GM12878 (cell line): ENCODE measurements around the gene CPA4. TPM values are rescaled to one million over a fixed set of nuclear protein-coding genes. Genes with fewer than 3 reads are reported as not detected.
"Not testable (repeated sequence)": the region's sequence is repeated elsewhere in the genome, so short reads cannot be mapped to it uniquely, and the experiment has no call there.

Experiments used
- ATAC-seq: fragments of 200-7000 bp; cut with Tn5 transposase; 3 replicates; pipeline ENCODE4 v1.9.1; 2020; ENCODE audit warnings: mild to moderate bottlenecking, moderate library complexity
- BruUV-seq: library from RNA; stranded (reverse); fragments of 400-500 nt; replicated peaks from 2 replicates; lab custom pipeline; 2021; lab: Mats Ljungman, UMichigan
- CTCF ChIA-PET: fragments of 300-600 bp; sonication (Branson Sonifier 250); formaldehyde crosslinking; extraction: SDS; loops from one replicate; lab custom pipeline; 2021; ENCODE audit warnings: inconsistent platforms; lab: Yijun Ruan, JAX
- POLR2A ChIA-PET: fragments of 350-600 bp; formaldehyde crosslinking; extraction: SDS; loops from one replicate; lab custom pipeline; 2021; ENCODE audit warnings: inconsistent platforms; lab: Charles Lee
- RAD21 ChIA-PET: fragments of 300-600 bp; sonication (Branson Sonifier 250); formaldehyde crosslinking; loops from one replicate; lab custom pipeline; 2023; ENCODE audit warnings: antibody characterized with exemption; ENCODE audit not compliant: unreplicated experiment; lab: Charles Lee
- SMC1A ChIA-PET: fragments of 300-600 bp; sonication (Branson Sonifier 250); formaldehyde crosslinking; loops from one replicate; lab custom pipeline; 2023; ENCODE audit not compliant: unreplicated experiment, uncharacterized antibody; lab: Charles Lee
- DNase-seq: peaks from one replicate; pipeline ENCODE4 v3.0.0-alpha.2; 2011; ENCODE audit warnings: low read depth, low spot score
- FAIRE-seq: peaks from 3 replicates; lab custom pipeline; 2011; peaks lifted over from hg19 to GRCh38; lab: Jason Lieb, UNC
- H2AFZ ChIP-seq: 2 replicates; pipeline ENCODE4 v1.6.0; 2011; ENCODE audit warnings: low read depth, low read length, control low read depth; ENCODE audit not compliant: control insufficient read depth
- H3K27ac ChIP-seq: 2 replicates; pipeline ENCODE4 v1.5.1; 2011; ENCODE audit warnings: control low read depth; ENCODE audit not compliant: control insufficient read depth, insufficient read depth
- H3K27me3 ChIP-seq, 2 experiments: replicated peaks in 1 of 2; 2 replicates each; pipeline versions ENCODE4 v1.6.0 to v1.6.1; 2011; ENCODE audit warnings: low read length in 1 of 2; ENCODE audit not compliant: control insufficient read depth in 2 of 2, insufficient read depth in 2 of 2
- H3K36me3 ChIP-seq, 2 experiments: 2 replicates each; pipeline ENCODE4 v1.5.1; 2011; ENCODE audit warnings: low read length in 1 of 2; ENCODE audit not compliant: control insufficient read depth in 2 of 2, insufficient read depth in 2 of 2
- H3K4me1 ChIP-seq: 2 replicates; pipeline ENCODE4 v1.6.1; 2011; ENCODE audit warnings: mild to moderate bottlenecking, low read length, moderate library complexity, mixed read lengths; ENCODE audit not compliant: control insufficient read depth, insufficient read depth
- H3K4me2 ChIP-seq: 2 replicates; pipeline ENCODE4 v1.6.0; 2011; ENCODE audit warnings: control low read depth; ENCODE audit not compliant: control insufficient read depth, insufficient read depth
- H3K4me3 ChIP-seq: fragments of 200-600 bp; sonication (generic); 2 replicates; pipeline ENCODE4 v1.5.1; 2016
- H3K79me2 ChIP-seq: 2 replicates; pipeline ENCODE4 v1.6.0; 2011; ENCODE audit warnings: low read length; ENCODE audit not compliant: control insufficient read depth, insufficient read depth
- H3K9ac ChIP-seq: 2 replicates; pipeline ENCODE4 v1.8.0; 2011; ENCODE audit warnings: low read length, control low read depth, mixed read lengths; ENCODE audit not compliant: control insufficient read depth, insufficient read depth
- H3K9me3 ChIP-seq: replicated peaks from 3 replicates; pipeline ENCODE4 v1.5.1; 2011; ENCODE audit warnings: mild to moderate bottlenecking, low read length; ENCODE audit not compliant: control insufficient read depth, insufficient read depth
- H4K20me1 ChIP-seq: 2 replicates; pipeline ENCODE4 v1.6.0; 2011; ENCODE audit not compliant: control insufficient read depth, insufficient read depth
- BACH1 ChIP-seq: fragments of 450-650 bp; IDR thresholded peaks from 2 replicates; pipeline ENCODE4 v1.6.1; 2017; ENCODE audit warnings: mild to moderate bottlenecking, borderline replicate concordance
- BRCA1 ChIP-seq: IDR thresholded peaks from 2 replicates; pipeline ENCODE4 v1.6.1; 2011; ENCODE audit warnings: low read depth, low read length, improper control_type of control experiment
- CEBPB ChIP-seq, 2 experiments: fragments of 150-350 bp in 1 of 2; IDR thresholded peaks; 2 replicates each; pipeline ENCODE4 v1.6.1; 2012 to 2014; ENCODE audit warnings: low read depth in 2 of 2, low read length in 2 of 2, borderline replicate concordance in 1 of 2, inconsistent platforms in 1 of 2
- HDGF ChIP-seq: fragments of 450-650 bp; IDR thresholded peaks from 2 replicates; pipeline ENCODE4 v1.6.1; 2016; ENCODE audit warnings: antibody characterized with exemption
- KDM1A ChIP-seq: fragments of 200-600 bp; sonication (generic); IDR thresholded peaks from 2 replicates; pipeline ENCODE4 v1.6.1; 2016; ENCODE audit warnings: borderline replicate concordance
- MLLT1 ChIP-seq: fragments of 450-650 bp; IDR thresholded peaks from 2 replicates; pipeline ENCODE4 v1.6.1; 2016; ENCODE audit warnings: mild to moderate bottlenecking
- NFYB ChIP-seq: IDR thresholded peaks from 2 replicates; pipeline ENCODE4 v1.6.1; 2011; ENCODE audit warnings: low read depth, mild to moderate bottlenecking, low read length, improper control_type of control experiment, moderate library complexity; ENCODE audit not compliant: insufficient read depth
- NR2F1 ChIP-seq: fragments of 450-650 bp; conservative IDR thresholded peaks from 2 replicates; pipeline ENCODE4 v1.6.1; 2017; ENCODE audit warnings: mild to moderate bottlenecking
- PAX8 ChIP-seq: fragments of 450-650 bp; IDR thresholded peaks from 2 replicates; pipeline ENCODE4 v1.6.1; 2017; ENCODE audit warnings: mild to moderate bottlenecking, moderate library complexity
- RAD51 ChIP-seq: fragments of 450-650 bp; IDR thresholded peaks from 2 replicates; pipeline ENCODE4 v1.6.1; 2016; ENCODE audit warnings: moderate library complexity, mild to moderate bottlenecking, inconsistent platforms
- SREBF1 ChIP-seq: IDR thresholded peaks from 2 replicates; pipeline ENCODE4 v1.6.1; 2012; ENCODE audit warnings: mild to moderate bottlenecking, low read length
- SREBF2 ChIP-seq: IDR thresholded peaks from 2 replicates; pipeline ENCODE4 v1.6.1; 2012; ENCODE audit warnings: mild to moderate bottlenecking, low read length
- SUZ12 ChIP-seq: fragments of 200-600 bp; sonication (generic); IDR thresholded peaks from one replicate; pipeline ENCODE4 v1.6.1; 2018; ENCODE audit warnings: antibody characterized with exemption, mild to moderate bottlenecking; ENCODE audit not compliant: unreplicated experiment
- TAF1 ChIP-seq: IDR thresholded peaks from 2 replicates; pipeline ENCODE4 v1.6.1; 2011; ENCODE audit warnings: mild to moderate bottlenecking, low read depth, low read length, borderline replicate concordance
- ZNF622 ChIP-seq: fragments of 450-650 bp; IDR thresholded peaks from 2 replicates; pipeline ENCODE4 v1.6.1; 2017; ENCODE audit warnings: mild to moderate bottlenecking, inconsistent platforms
- WGBS: methylation state at CpG from one replicate; pipeline ENCODE4 v1.1.6; 2016; ENCODE audit warnings: low lambda C conversion rate; ENCODE audit not compliant: insufficient replicate concordance, insufficient coverage; ENCODE audit errors: missing lambda C conversion rate; 5-methylcytosine and 5-hydroxymethylcytosine counted together
- in situ Hi-C: fragments of 300-500 bp; cut with MboI; formaldehyde crosslinking; loops from 9 replicates; pipeline ENCODE4 v1.14.3; 2018; ENCODE audit warnings: mixed read lengths
- intact Hi-C: fragments of 100-400 bp; cut with micrococcal nuclease; formaldehyde crosslinking; loops from one replicate; pipeline ENCODE4 v1.14.2; 2022; ENCODE audit not compliant: unreplicated experiment
- polyA plus RNA-seq, 11 experiments: library from polyadenylated mRNA; depleted of rRNA in 4 of 11; unstranded in 6 of 11; stranded (reverse) in 5 of 11; fragments of >200 nt; fragmentation: Nextera tagmentation in 4 of 11; fragmentation: Illumina TruSeq in 1 of 11; extraction: Ambion mirVana in 4 of 11; extraction: Trizol in 1 of 11; gene quantifications; 1 replicate in 1 of 11; 2 replicates in 10 of 11; pipeline versions ENCODE4 v1.2.1 to v1.2.3, GENCODE V29; 2011 to 2016; ENCODE audit warnings: inconsistent platforms in 2 of 11, missing spikeins in 2 of 11, low read depth in 1 of 11
- total RNA-seq, 4 experiments: library from RNA; depleted of rRNA in 3 of 4; stranded (reverse); fragments of >200 nt in 3 of 4; fragmentation: Illumina TruSeq in 1 of 4; extraction: Trizol in 1 of 4; gene quantifications; 2 replicates each; pipeline versions ENCODE4 v1.2.1 to v1.2.3, GENCODE V29; 2013 to 2021

CPA4 gene
- total and polyA plus RNA-seq, 10 of the 15 experiments (the other 5 are each of a cell fraction or from before 2014, with no cell fraction given) = 0.05 to 0.35 (median 0.18) TPM; not detected in 1

GRCh38 chr7:130321542-130322229 is 28.7 kb downstream of the CPA4 start:
- ATAC-seq, H2AFZ ChIP-seq, BruUV-seq, POLR2A ChIA-PET, in situ Hi-C loops, H4K20me1 ChIP-seq, H3K4me3 ChIP-seq, H3K9me3 ChIP-seq, intact Hi-C loops, H3K27ac ChIP-seq, H3K9ac ChIP-seq, RAD21 ChIA-PET, H3K27me3 ChIP-seq, H3K79me2 ChIP-seq, DNase-seq, FAIRE-seq, H3K4me2 ChIP-seq, H3K36me3 ChIP-seq, H3K4me1 ChIP-seq: not testable (repeated sequence)
- 13% methylated on average over 3 of the region's 3 CpGs for WGBS
- ChIA-PET SMC1A (interaction anchor here (1.1 kb wide), 1 partner anchor 26 kb away, joined by 3 read pairs; no protein-coding TSS in a partner anchor), CTCF (interaction anchor here (1.9 kb wide), 1 partner anchor 8 kb away, joined by 4 read pairs; no protein-coding TSS in a partner anchor)

DNA sequence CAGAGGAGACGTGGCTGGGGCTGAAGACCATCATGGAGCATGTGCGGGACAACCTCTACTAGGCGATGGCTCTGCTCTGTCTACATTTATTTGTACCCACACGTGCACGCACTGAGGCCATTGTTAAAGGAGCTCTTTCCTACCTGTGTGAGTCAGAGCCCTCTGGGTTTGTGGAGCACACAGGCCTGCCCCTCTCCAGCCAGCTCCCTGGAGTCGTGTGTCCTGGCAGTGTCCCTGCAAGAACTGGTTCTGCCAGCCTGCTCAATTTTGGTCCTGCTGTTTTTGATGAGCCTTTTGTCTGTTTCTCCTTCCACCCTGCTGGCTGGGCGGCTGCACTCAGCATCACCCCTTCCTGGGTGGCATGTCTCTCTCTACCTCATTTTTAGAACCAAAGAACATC is 29.7 kb downstream of the CPA4 start:
- no peaks in the 10 kb centered on the region for H3K27me3 ChIP-seq
- ChIA-PET SMC1A (no interaction called here), CTCF (interaction anchor here (1.9 kb wide), 1 partner anchor 7 kb away, joined by 4 read pairs; no protein-coding TSS in a partner anchor), RAD21 (no interaction called here), POLR2A (no interaction called here)
- H2AFZ ChIP-seq = no peak overlapping the region
- H3K4me3 ChIP-seq = no peak overlapping the region
- no peaks in the 10 kb centered on the region for H3K79me2 ChIP-seq
- intact Hi-C loops (no loop called here), in situ Hi-C loops (no loop called here)
- no peak for ATAC-seq
- no peaks in the 10 kb centered on the region for H3K4me1 ChIP-seq
- H3K27ac ChIP-seq = no peak overlapping the region
- DNase-seq = no peak
- WGBS = 74% methylated on average over 7 of the region's 7 CpGs
- no peaks in the 10 kb centered on the region for H4K20me1 ChIP-seq
- no peak for TF ChIP-seq SREBF1
- TF ChIP-seq NFYB = no peak
- TF ChIP-seq BACH1 = no peak
- TF ChIP-seq SUZ12 = no peak
- no peak for TF ChIP-seq HDGF
- no peak for TF ChIP-seq PAX8
- TF ChIP-seq KDM1A = no peak
- TF ChIP-seq CEBPB (IDR thresholded peaks at IDR 0.05; ENCODE audit: borderline replicate concordance in 1 of 2, low read depth in 2 of 2, low read length in 2 of 2) = no peak
- no peak for TF ChIP-seq TAF1
- no peak for TF ChIP-seq ZNF622
- TF ChIP-seq NR2F1 = no peak
- TF ChIP-seq RAD51 = no peak
- no peak for TF ChIP-seq MLLT1
- TF ChIP-seq BRCA1 = no peak
- no peak for TF ChIP-seq SREBF2
- no peak overlapping the region for H3K9ac ChIP-seq
- H3K9me3 ChIP-seq = no peaks in the 10 kb centered on the region; the same call in 2 of the 3 replicates
- no peak for FAIRE-seq
- no TSS peak for BruUV-seq
- H3K4me2 ChIP-seq = no peak overlapping the region
- no peaks in the 10 kb centered on the region for H3K36me3 ChIP-seq
